H1 (cell line): ENCODE results near the gene STPG1. TPM values are rescaled to one million over a fixed set of nuclear protein-coding genes. Genes with fewer than 3 reads are reported as not detected.

ENCODE experiments used
- CTCF ChIA-PET: fragments of 300-600 bp; sonication (Branson Sonifier 250); formaldehyde crosslinking; loops from one replicate; lab custom pipeline; 2021; ENCODE audit not compliant: partially characterized antibody; lab: Charles Lee
- POLR2A ChIA-PET: fragments of 300-600 bp; sonication (Branson Sonifier 250); formaldehyde crosslinking; loops from one replicate; lab custom pipeline; 2021; ENCODE audit warnings: inconsistent platforms; ENCODE audit not compliant: partially characterized antibody; lab: Charles Lee
- DNase-seq, 2 experiments: peaks; one replicate each; pipeline versions ENCODE4 v3.0.0 to v3.0.0-alpha.2; 2010 to 2022; ENCODE audit warnings: low spot score in 2 of 2, low read depth in 1 of 2, mixed read lengths in 1 of 2
- FAIRE-seq: peaks from 2 replicates; lab custom pipeline; 2011; peaks lifted over from hg19 to GRCh38; lab: Jason Lieb, UNC
- H2AFZ ChIP-seq: 2 replicates; pipeline ENCODE4 v1.8.1; 2012; ENCODE audit warnings: low read length, inconsistent platforms
- H2AK5ac ChIP-seq: 2 replicates; pipeline ENCODE4 v1.6.1; 2013; ENCODE audit warnings: low read depth, low read length
- H2BK120ac ChIP-seq: replicated peaks from 2 replicates; pipeline ENCODE3; 2013; ENCODE audit warnings: low read depth, low read length, inconsistent platforms
- H2BK12ac ChIP-seq: 2 replicates; pipeline ENCODE4 v1.6.1; 2013; ENCODE audit warnings: low read depth, low read length
- H2BK15ac ChIP-seq: 2 replicates; pipeline ENCODE4 v1.6.1; 2013; ENCODE audit warnings: low read length
- H2BK20ac ChIP-seq: 2 replicates; pipeline ENCODE4 v1.6.1; 2013; ENCODE audit warnings: low read length
- H2BK5ac ChIP-seq: 2 replicates; pipeline ENCODE4 v1.6.1; 2013; ENCODE audit warnings: low read depth, low read length
- H3K14ac ChIP-seq: 2 replicates; pipeline ENCODE4 v1.6.1; 2013; ENCODE audit warnings: inconsistent platforms; ENCODE audit not compliant: insufficient read length
- H3K18ac ChIP-seq: 2 replicates; pipeline ENCODE4 v1.6.1; 2013; ENCODE audit warnings: low read length; ENCODE audit errors: extremely low read depth
- H3K23ac ChIP-seq: 2 replicates; pipeline ENCODE4 v1.6.1; 2013; ENCODE audit warnings: inconsistent platforms; ENCODE audit not compliant: insufficient read length
- H3K23me2 ChIP-seq: 2 replicates; pipeline ENCODE4 v1.6.1; 2013; ENCODE audit warnings: low read depth, low read length
- H3K27ac ChIP-seq: 2 replicates; pipeline ENCODE4 v1.6.1; 2011; ENCODE audit warnings: low read depth, low read length, inconsistent platforms
- H3K27me3 ChIP-seq, 4 experiments: replicated peaks in 1 of 4; 1 replicate in 1 of 4; 2 replicates in 3 of 4; pipeline versions ENCODE4 v1.6.1 to v1.8.1; 2011 to 2013; ENCODE audit warnings: low read length in 3 of 4, mild to moderate bottlenecking in 3 of 4, inconsistent platforms in 2 of 4, mixed read lengths in 2 of 4, moderate library complexity in 1 of 4; ENCODE audit not compliant: control insufficient read depth in 3 of 4, insufficient read depth in 3 of 4; ENCODE audit errors: extremely low read depth in 1 of 4
- H3K36me3 ChIP-seq, 4 experiments: 2 replicates each; pipeline versions ENCODE4 v1.6.1 to v1.8.1; 2011 to 2013; ENCODE audit warnings: mild to moderate bottlenecking in 4 of 4, low read length in 3 of 4, moderate library complexity in 2 of 4, control low read depth in 1 of 4, inconsistent platforms in 1 of 4; ENCODE audit not compliant: insufficient read depth in 4 of 4, control insufficient read depth in 2 of 4
- H3K4ac ChIP-seq: replicated peaks from 2 replicates; pipeline ENCODE3; 2013; ENCODE audit warnings: low read length, low read depth, mixed read lengths, inconsistent platforms; ENCODE audit not compliant: insufficient read length
- H3K4me1 ChIP-seq, 4 experiments: replicated peaks in 1 of 4; 1 replicate in 1 of 4; 2 replicates in 3 of 4; pipeline versions ENCODE4 v1.6.1 to v1.8.1; 2011 to 2013; ENCODE audit warnings: low read length in 3 of 4, inconsistent platforms in 2 of 4, mixed read lengths in 1 of 4; ENCODE audit not compliant: insufficient read depth in 4 of 4, control insufficient read depth in 3 of 4
- H3K4me2 ChIP-seq, 2 experiments: 2 replicates each; pipeline versions ENCODE4 v1.6.1 to v1.8.1; 2011 to 2013; ENCODE audit warnings: low read depth in 2 of 2, low read length in 2 of 2, control low read depth in 1 of 2, inconsistent platforms in 1 of 2, mild to moderate bottlenecking in 1 of 2; ENCODE audit not compliant: insufficient read depth in 1 of 2
- H3K4me3 ChIP-seq, 4 experiments: fragments of 200-600, 300-600 bp in 1 of 4; sonication (generic), shearing (Covaris generic), sonication (Bioruptor Twin) in 1 of 4; 2 replicates each; pipeline versions ENCODE4 v1.5.1 to v1.8.1; 2011 to 2016; ENCODE audit warnings: low read length in 4 of 4, low read depth in 3 of 4, control low read depth in 2 of 4, inconsistent platforms in 2 of 4, mild to moderate bottlenecking in 2 of 4, mixed read lengths in 1 of 4, moderate library complexity in 1 of 4; ENCODE audit not compliant: insufficient read depth in 2 of 4; ENCODE audit errors: extremely low read depth in 1 of 4
- H3K56ac ChIP-seq: replicated peaks from 2 replicates; pipeline ENCODE3; 2013; ENCODE audit warnings: low read depth, mild to moderate bottlenecking, mixed read lengths, low read length, inconsistent platforms; ENCODE audit not compliant: insufficient read length
- H3K79me1 ChIP-seq: 2 replicates; pipeline ENCODE4 v1.6.1; 2013; ENCODE audit warnings: low read depth, low read length, control low read depth
- H3K79me2 ChIP-seq, 2 experiments: 2 replicates each; pipeline versions ENCODE4 v1.6.1 to v1.8.1; 2012 to 2013; ENCODE audit warnings: low read length in 2 of 2, mild to moderate bottlenecking in 2 of 2, inconsistent platforms in 1 of 2; ENCODE audit not compliant: insufficient read depth in 2 of 2, control insufficient read depth in 1 of 2
- H3K9ac ChIP-seq, 4 experiments: replicated peaks in 1 of 4; 1 replicate in 1 of 4; 2 replicates in 3 of 4; pipeline versions ENCODE4 v1.6.1 to v1.8.1; 2011 to 2013; ENCODE audit warnings: low read depth in 3 of 4, low read length in 3 of 4, control low read depth in 2 of 4, mild to moderate bottlenecking in 2 of 4, moderate library complexity in 2 of 4, inconsistent platforms in 1 of 4; ENCODE audit errors: extremely low read depth in 1 of 4
- H3K9me3 ChIP-seq, 2 experiments: 2 replicates each; pipeline versions ENCODE4 v1.6.1 to v1.8.1; 2012 to 2013; ENCODE audit warnings: mild to moderate bottlenecking in 2 of 2, moderate library complexity in 2 of 2, control low read depth in 1 of 2, inconsistent platforms in 1 of 2, low read depth in 1 of 2, low read length in 1 of 2, mixed read lengths in 1 of 2; ENCODE audit not compliant: insufficient read depth in 2 of 2
- H4K20me1 ChIP-seq, 2 experiments: replicated peaks in 1 of 2; 2 replicates each; pipeline versions ENCODE3 to v1.8.1; 2011 to 2013; ENCODE audit warnings: inconsistent platforms in 2 of 2, low read length in 2 of 2, mild to moderate bottlenecking in 1 of 2; ENCODE audit not compliant: insufficient read depth in 2 of 2, control insufficient read depth in 1 of 2
- H4K5ac ChIP-seq: 2 replicates; pipeline ENCODE4 v1.6.1; 2013; ENCODE audit warnings: low read length, low read depth, mixed read lengths, inconsistent platforms; ENCODE audit not compliant: insufficient read length
- H4K8ac ChIP-seq: 2 replicates; pipeline ENCODE4 v1.8.0; 2013; ENCODE audit warnings: mild to moderate bottlenecking, moderate library complexity, low read length, inconsistent platforms; ENCODE audit not compliant: insufficient read depth; ENCODE audit errors: extremely low read depth
- H4K91ac ChIP-seq: replicated peaks from 2 replicates; pipeline ENCODE3; 2013; ENCODE audit warnings: low read length, mixed read lengths, inconsistent platforms; ENCODE audit not compliant: insufficient read length
- BACH1 ChIP-seq: IDR thresholded peaks from 2 replicates; pipeline ENCODE4 v1.6.1; 2012; ENCODE audit warnings: low read length, improper control_type of control experiment
- BRCA1 ChIP-seq: IDR thresholded peaks from 2 replicates; pipeline ENCODE4 v1.6.1; 2012; ENCODE audit warnings: low read depth, low read length, improper control_type of control experiment
- CEBPB ChIP-seq: IDR thresholded peaks from 2 replicates; pipeline ENCODE4 v1.6.1; 2012; ENCODE audit warnings: low read depth, low read length
- EGR1 ChIP-seq: IDR thresholded peaks from 2 replicates; pipeline ENCODE4 v1.6.1; 2011; ENCODE audit warnings: low read depth, low read length, borderline replicate concordance
- GTF2F1 ChIP-seq: IDR thresholded peaks from 2 replicates; pipeline ENCODE4 v1.6.1; 2012; ENCODE audit warnings: low read depth, low read length, improper control_type of control experiment, borderline replicate concordance
- SP4 ChIP-seq: IDR thresholded peaks from 2 replicates; pipeline ENCODE4 v1.6.1; 2012; ENCODE audit warnings: low read length, inconsistent platforms
- SRF ChIP-seq: IDR thresholded peaks from 2 replicates; pipeline ENCODE4 v1.6.1; 2011; ENCODE audit warnings: mild to moderate bottlenecking, low read depth, low read length, moderate library complexity
- TAF7 ChIP-seq: optimal IDR thresholded peaks from 2 replicates; pipeline ENCODE3; 2011; ENCODE audit warnings: low read depth, mild to moderate bottlenecking, inconsistent platforms, low read length, moderate library complexity, borderline replicate concordance
- TBP ChIP-seq: IDR thresholded peaks from 2 replicates; pipeline ENCODE4 v1.6.1; 2011; ENCODE audit warnings: low read depth, low read length, improper control_type of control experiment
- YY1 ChIP-seq: IDR thresholded peaks from 2 replicates; pipeline ENCODE4 v1.6.1; 2011; ENCODE audit warnings: low read depth, mild to moderate bottlenecking, low read length
- WGBS, 2 experiments: shearing (Covaris generic) in 1 of 2; methylation state at CpG; one replicate each; pipeline versions ENCODE4 v1.1.6 to v1.1.7; 2013 to 2015; ENCODE audit warnings: low lambda C conversion rate in 2 of 2, mixed read lengths in 2 of 2, inconsistent platforms in 1 of 2, low coverage in 1 of 2, missing lambda C conversion rate in 1 of 2; ENCODE audit not compliant: insufficient replicate concordance in 2 of 2, insufficient coverage in 1 of 2, insufficient read length in 1 of 2; ENCODE audit errors: extremely low coverage in 1 of 2, missing lambda C conversion rate in 1 of 2; 5-methylcytosine and 5-hydroxymethylcytosine counted together
- polyA plus RNA-seq, 7 experiments: library from polyadenylated mRNA; depleted of rRNA in 3 of 7; stranded (reverse) in 5 of 7; unstranded in 2 of 7; fragments of >200 nt in 5 of 7; fragments of 200-250 nt in 2 of 7; gene quantifications; 1 replicate in 5 of 7; 2 replicates in 1 of 7; 4 replicates in 1 of 7; pipeline versions ENCODE4 v1.2.1 to v1.2.3, GENCODE V29; 2011 to 2013; ENCODE audit warnings: missing spikeins in 2 of 7, mixed read lengths in 2 of 7
- total RNA-seq: library from RNA; stranded (reverse); fragmentation: NEBNext Ultra II Directional; extraction: Animal tissue kit (Norgen Biotek cat#: 25700); gene quantifications from 2 replicates; pipeline ENCODE4 v1.2.1, GENCODE V29; 2021
- TF ChIP-seq, protein P1 (sequence below): IDR thresholded peaks from 2 replicates; pipeline ENCODE4 v1.6.1; 2011; ENCODE audit warnings: low read length, improper control_type of control experiment

Gene STPG1
- total and polyA plus RNA-seq, 2 of the 8 experiments (the other 6 are each of a cell fraction or from before 2014, with no cell fraction given) = 10.3 to 11.2 TPM

DNA sequence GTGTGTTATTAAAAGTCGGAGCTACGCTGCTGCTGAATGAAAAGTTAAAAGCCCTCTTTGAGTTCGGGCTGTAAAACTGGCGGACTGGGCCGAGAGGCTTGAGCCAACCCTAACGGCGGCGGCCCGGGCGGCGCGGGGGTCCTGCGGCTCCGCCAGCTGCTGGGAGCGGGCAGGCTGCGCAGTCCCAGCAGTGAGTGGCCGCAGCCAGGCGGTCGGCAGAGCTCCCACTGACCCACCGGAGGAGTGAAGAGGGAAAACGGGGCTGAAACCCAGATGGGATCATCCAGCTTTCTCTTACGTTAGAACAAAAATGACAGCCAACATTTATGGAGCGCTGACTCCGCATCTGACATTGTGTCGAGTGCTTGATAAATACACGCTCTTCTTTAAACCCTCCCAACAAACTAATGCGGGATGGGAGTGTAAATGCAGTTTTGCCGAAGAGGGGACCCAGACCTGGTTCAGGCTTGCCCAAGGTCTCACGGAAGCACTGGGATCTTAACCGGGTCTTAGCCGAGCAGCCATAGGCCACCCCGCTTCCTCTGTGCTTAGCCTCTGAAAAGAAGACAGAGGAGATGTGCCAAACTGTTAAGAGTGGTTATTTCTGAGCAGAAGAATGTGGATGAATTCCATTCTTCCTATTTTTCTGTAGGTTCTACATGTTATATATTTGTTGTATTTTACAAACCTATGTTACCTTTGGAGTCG lies 91.0 kb downstream of the STPG1 start:
- H3K9me3 ChIP-seq = no peaks in the 10 kb centered on the region
- no peak overlapping the region for H4K5ac ChIP-seq
- H3K4me2 ChIP-seq = peak overlapping the region; percentile 85 to 92
- no peak overlapping the region for H3K23ac ChIP-seq
- no peak overlapping the region for H3K9ac ChIP-seq
- 11% methylated on average over 33 of the region's 33 CpGs; no CpG with 5 or more reads in 1 of the 2 experiments for WGBS, 2 experiments
- H2BK120ac ChIP-seq = no peak overlapping the region
- H3K79me2 ChIP-seq = no peaks in the 10 kb centered on the region
- no peak for FAIRE-seq
- H3K27ac ChIP-seq = no peak overlapping the region
- DNase-seq = peak in 1 of 2 experiments; percentile 53
- peak overlapping the region; percentile 16; the same call in 1 of the 2 replicates for H2BK15ac ChIP-seq
- H3K18ac ChIP-seq = peak overlapping the region; percentile 19
- peak overlapping the region; percentile 83; the same call in 1 of the 2 replicates for H2AFZ ChIP-seq
- no peak overlapping the region for H2BK20ac ChIP-seq
- H3K79me1 ChIP-seq = no peaks in the 10 kb centered on the region
- H4K8ac ChIP-seq = 0 out of 2 replicates have a peak overlapping the region, but pooled peaks have one; percentile 37
- no peak overlapping the region for H3K14ac ChIP-seq
- ChIA-PET CTCF (interaction anchor here (0.7 to 7.8 kb wide), 8 partner anchors 8 to 123 kb away, joined by 3 to 60 read pairs (median 4); no protein-coding TSS in a partner anchor), POLR2A (interaction anchor here (0.6 to 2.1 kb wide), 4 partner anchors 10 to 108 kb away, joined by 3 to 6 read pairs (median 4); no protein-coding TSS in a partner anchor)
- no peaks in the 10 kb centered on the region for H4K20me1 ChIP-seq
- no peak overlapping the region for H3K4ac ChIP-seq
- peaks cover 0 to 42% (median 38%) of the 10 kb centered on the region in 4 experiments; a peak in 6 of 7 replicates for H3K27me3 ChIP-seq
- H3K36me3 ChIP-seq = no peaks in the 10 kb centered on the region
- peaks cover 8 to 22% (median 13%) of the 10 kb centered on the region in 4 experiments for H3K4me1 ChIP-seq
- H4K91ac ChIP-seq = no peak overlapping the region
- H3K56ac ChIP-seq = no peak overlapping the region
- H2AK5ac ChIP-seq = no peak overlapping the region
- peaks cover 15% of the 10 kb centered on the region; the same call in 1 of the 2 replicates for H3K23me2 ChIP-seq
- no peak overlapping the region for H2BK5ac ChIP-seq
- peak overlapping the region; percentile 75; the same call in 1 of the 2 replicates for H2BK12ac ChIP-seq
- peak overlapping the region; percentile 45 to 68 (median 56) for H3K4me3 ChIP-seq
- TF ChIP-seq, protein P1, sequence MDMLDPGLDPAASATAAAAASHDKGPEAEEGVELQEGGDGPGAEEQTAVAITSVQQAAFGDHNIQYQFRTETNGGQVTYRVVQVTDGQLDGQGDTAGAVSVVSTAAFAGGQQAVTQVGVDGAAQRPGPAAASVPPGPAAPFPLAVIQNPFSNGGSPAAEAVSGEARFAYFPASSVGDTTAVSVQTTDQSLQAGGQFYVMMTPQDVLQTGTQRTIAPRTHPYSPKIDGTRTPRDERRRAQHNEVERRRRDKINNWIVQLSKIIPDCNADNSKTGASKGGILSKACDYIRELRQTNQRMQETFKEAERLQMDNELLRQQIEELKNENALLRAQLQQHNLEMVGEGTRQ = no peak
- TF ChIP-seq YY1 = 0 out of 2 replicates have a peak, but pooled peaks have one; percentile 0
- no peak for TF ChIP-seq GTF2F1
- no peak for TF ChIP-seq EGR1
- no peak for TF ChIP-seq SP4
- no peak for TF ChIP-seq BACH1
- no peak for TF ChIP-seq SRF
- TF ChIP-seq BRCA1 = no peak
- TF ChIP-seq CEBPB = no peak
- TF ChIP-seq TAF7 = no peak
- no peak; the same call in 1 of the 2 replicates for TF ChIP-seq TBP
